Activated CD4-positive, alpha-beta T cell treated with anti-CD3 and anti-CD28 coated beads, Interleukin-2, amount 10 ng/mL, durations not matched to agents 7 days and 5 days (primary cell): ENCODE measurements around the gene PPP4R4. TPM values are rescaled to one million over a fixed set of nuclear protein-coding genes. Genes with fewer than 3 reads are reported as not detected.
"Not testable (repeated sequence)": the region's sequence is repeated elsewhere in the genome, so short reads cannot be mapped to it uniquely, and the experiment has no call there.

ENCODE experiments used
- CTCF ChIA-PET: fragments of 350-600 bp; sonication (Branson Sonifier 250); formaldehyde crosslinking; loops from one replicate; lab custom pipeline; 2021; ENCODE audit warnings: antibody characterized with exemption; lab: Charles Lee
- POLR2A ChIA-PET: fragments of 350-600 bp; sonication (Branson Sonifier 250); formaldehyde crosslinking; loops from one replicate; lab custom pipeline; 2021; ENCODE audit warnings: antibody characterized with exemption; lab: Charles Lee
- DNase-seq: peaks from one replicate; pipeline ENCODE4 v3.0.0-alpha.2; 2020
- H3K27ac Mint-ChIP-seq: one replicate; pipeline ENCODE4 v1.8.0; 2021; ENCODE audit warnings: mild to moderate bottlenecking, moderate library complexity, mixed read lengths
- H3K27me3 Mint-ChIP-seq: one replicate; pipeline ENCODE4 v1.8.0; 2021; ENCODE audit warnings: mixed read lengths
- H3K36me3 Mint-ChIP-seq: one replicate; pipeline ENCODE4 v1.8.0; 2021; ENCODE audit warnings: low read depth, mixed read lengths
- H3K4me1 Mint-ChIP-seq: one replicate; pipeline ENCODE4 v1.8.0; 2021; ENCODE audit warnings: mixed read lengths
- H3K4me3 Mint-ChIP-seq: one replicate; pipeline ENCODE4 v1.8.0; 2021; ENCODE audit warnings: mild to moderate bottlenecking, moderate library complexity, mixed read lengths
- H3K9me3 Mint-ChIP-seq: one replicate; pipeline ENCODE4 v1.8.0; 2021; ENCODE audit warnings: mixed read lengths
- total RNA-seq, 2 experiments: library from RNA; stranded (reverse); gene quantifications; one replicate each; pipeline ENCODE4 v1.2.3, GENCODE V29; 2021

The PPP4R4 gene
- total RNA-seq, 2 experiments from 2014 or later = 3.0 to 3.7 TPM

DNA sequence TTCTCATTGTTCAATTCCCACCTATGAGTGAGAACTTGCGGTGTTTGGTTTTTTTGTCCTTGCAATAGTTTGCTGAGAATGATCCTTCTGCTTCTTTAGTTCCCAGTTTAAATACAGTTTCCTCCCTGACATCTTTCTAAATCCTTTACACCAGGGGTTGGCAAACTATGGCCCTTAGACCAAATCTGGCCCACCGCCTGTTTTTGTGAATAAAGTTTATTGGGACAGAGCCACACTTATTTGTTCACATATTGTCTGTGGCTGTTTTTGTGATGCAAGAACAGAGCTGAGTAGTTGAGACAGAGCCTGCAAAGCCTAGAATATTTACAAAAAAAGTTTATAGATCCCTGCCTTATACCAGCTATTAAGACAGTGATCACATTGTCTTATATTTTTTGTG, 65.3 kb downstream of the PPP4R4 start:
- Mint-ChIP-seq H3K4me3 (no peak overlapping the region), H3K4me1 (peaks cover 8% of the 10 kb centered on the region), H3K27me3 (peaks cover 2% of the 10 kb centered on the region), H3K9me3 (no peaks in the 10 kb centered on the region), H3K27ac (no peak overlapping the region), H3K36me3 (no peaks in the 10 kb centered on the region)
- POLR2A ChIA-PET = no interaction called here
- CTCF ChIA-PET = no interaction called here
- DNase-seq = no peak

DNA sequence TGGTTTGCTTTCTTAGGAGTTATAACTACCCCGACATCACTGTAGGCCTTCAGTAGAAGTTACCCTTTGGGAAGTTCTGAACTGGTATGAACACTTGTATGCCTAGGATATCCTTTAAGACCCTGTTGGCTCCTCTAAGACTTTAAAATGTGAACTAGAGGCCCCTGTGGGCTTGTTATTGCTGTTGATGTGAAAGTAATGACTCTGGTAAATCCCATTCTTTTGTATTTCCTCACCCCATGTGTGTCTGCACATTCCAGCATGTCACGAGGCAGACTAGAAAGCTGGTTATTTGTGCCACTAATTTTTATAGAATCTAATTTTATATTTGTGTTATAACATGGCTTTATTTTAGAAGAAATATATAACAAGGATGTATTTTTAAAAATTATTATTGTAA, 70.1 kb downstream of the PPP4R4 start:
- no peak overlapping the region for H3K4me3 Mint-ChIP-seq
- POLR2A ChIA-PET = no interaction called here
- H3K4me1 Mint-ChIP-seq = no peaks in the 10 kb centered on the region
- H3K36me3 Mint-ChIP-seq = peaks cover 3% of the 10 kb centered on the region
- no peak for DNase-seq
- H3K9me3 Mint-ChIP-seq = no peaks in the 10 kb centered on the region
- H3K27ac Mint-ChIP-seq = no peak overlapping the region
- H3K27me3 Mint-ChIP-seq = peaks cover 4% of the 10 kb centered on the region
- CTCF ChIA-PET = no interaction called here

DNA sequence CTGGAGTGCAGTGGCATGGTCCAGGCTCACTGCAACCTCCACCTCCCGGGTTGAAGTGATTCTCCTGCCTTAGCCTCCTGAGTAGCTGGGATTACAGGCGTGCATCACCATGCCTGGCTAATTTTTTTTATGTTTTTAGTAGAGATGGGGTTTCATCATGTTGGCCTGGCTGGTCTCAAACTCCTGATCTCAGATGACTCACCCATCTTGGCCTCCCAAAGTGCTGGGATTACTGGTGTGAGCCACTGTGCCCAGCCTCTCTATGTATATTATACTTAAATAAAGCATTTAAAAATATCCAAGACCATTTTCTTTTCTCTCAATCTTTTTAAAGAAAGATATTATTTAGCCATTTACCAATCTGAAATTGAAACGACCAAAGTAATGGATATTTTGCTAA, 90.1 kb downstream of the PPP4R4 start:
- H3K4me3 Mint-ChIP-seq, H3K36me3 Mint-ChIP-seq, CTCF ChIA-PET, H3K4me1 Mint-ChIP-seq, H3K27ac Mint-ChIP-seq, H3K27me3 Mint-ChIP-seq, H3K9me3 Mint-ChIP-seq, POLR2A ChIA-PET, DNase-seq: not testable (repeated sequence)

DNA sequence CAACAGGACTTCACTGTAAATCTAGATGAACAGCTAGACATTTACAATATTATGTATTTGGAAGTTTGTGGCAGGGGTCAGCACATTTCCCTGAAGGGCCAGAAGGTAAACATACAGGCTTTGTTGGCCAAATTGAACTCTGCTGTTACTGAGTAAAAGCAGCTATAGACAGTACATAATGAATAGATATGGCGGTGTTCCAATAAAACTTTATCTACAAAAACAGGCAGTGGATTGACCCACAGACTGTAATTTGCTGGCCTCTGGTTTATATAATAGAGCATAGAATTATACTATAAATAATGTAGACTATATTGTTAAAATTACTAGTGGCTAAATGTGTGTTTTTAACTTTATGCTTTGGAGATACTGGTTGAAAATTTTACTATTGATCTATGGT, 93.2 kb downstream of the PPP4R4 start:
- ChIA-PET POLR2A (no interaction called here), CTCF (no interaction called here)
- H3K27ac Mint-ChIP-seq = no peak overlapping the region
- peaks cover 2% of the 10 kb centered on the region for H3K27me3 Mint-ChIP-seq
- no peaks in the 10 kb centered on the region for H3K36me3 Mint-ChIP-seq
- H3K4me3 Mint-ChIP-seq = no peak overlapping the region
- no peaks in the 10 kb centered on the region for H3K4me1 Mint-ChIP-seq
- DNase-seq = no peak
- peaks cover 2% of the 10 kb centered on the region for H3K9me3 Mint-ChIP-seq

DNA sequence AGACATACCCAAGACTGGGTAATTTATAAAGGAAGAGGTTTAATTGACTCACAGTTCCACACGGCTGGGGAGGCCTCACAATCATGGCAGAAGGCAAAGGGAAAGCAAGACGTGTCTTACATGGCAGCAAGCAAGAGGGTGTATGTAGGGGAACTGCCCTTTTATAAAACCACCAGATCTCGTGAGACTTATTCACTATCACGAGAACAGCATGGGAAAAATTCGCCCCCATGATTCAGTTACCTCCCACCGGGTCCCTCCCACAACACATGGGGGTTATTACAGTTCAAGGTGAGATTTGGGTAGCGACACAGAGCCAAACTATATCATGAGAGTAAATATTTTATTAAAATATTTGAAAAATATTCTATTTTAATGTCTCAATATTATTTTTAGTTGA, 94.5 kb downstream of the PPP4R4 start:
- CTCF ChIA-PET, H3K27me3 Mint-ChIP-seq, H3K4me1 Mint-ChIP-seq, H3K9me3 Mint-ChIP-seq, POLR2A ChIA-PET, DNase-seq, H3K4me3 Mint-ChIP-seq, H3K36me3 Mint-ChIP-seq, H3K27ac Mint-ChIP-seq: not testable (repeated sequence)

DNA sequence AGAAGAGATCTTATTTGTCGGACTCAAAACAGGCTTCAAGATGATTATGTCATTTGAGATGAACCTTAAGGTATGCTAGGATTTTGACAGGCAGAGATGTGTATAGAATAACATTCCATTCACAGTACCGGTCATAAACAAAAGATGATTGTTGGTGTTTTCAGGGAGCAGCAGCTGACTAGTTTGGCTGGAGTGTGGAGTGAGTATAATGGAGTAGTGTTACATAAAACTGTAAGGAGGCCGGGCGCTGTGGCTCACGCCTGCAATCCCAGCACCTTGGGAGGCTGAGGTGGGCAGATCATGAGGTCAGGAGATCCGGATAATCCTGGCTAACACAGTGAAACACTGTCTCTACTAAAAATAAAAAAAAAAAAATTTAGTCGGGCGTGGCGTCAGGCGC, 95.0 kb downstream of the PPP4R4 start:
- Mint-ChIP-seq H3K36me3 (no peaks in the 10 kb centered on the region), H3K9me3 (no peaks in the 10 kb centered on the region), H3K27ac (no peak overlapping the region), H3K4me3 (no peak overlapping the region), H3K4me1 (no peaks in the 10 kb centered on the region), H3K27me3 (peaks cover 2% of the 10 kb centered on the region)
- CTCF ChIA-PET = interaction anchor here (0.6 kb wide), 1 partner anchor 37 kb away, joined by 4 read pairs; no protein-coding TSS in a partner anchor
- no peak for DNase-seq
- POLR2A ChIA-PET = no interaction called here

DNA sequence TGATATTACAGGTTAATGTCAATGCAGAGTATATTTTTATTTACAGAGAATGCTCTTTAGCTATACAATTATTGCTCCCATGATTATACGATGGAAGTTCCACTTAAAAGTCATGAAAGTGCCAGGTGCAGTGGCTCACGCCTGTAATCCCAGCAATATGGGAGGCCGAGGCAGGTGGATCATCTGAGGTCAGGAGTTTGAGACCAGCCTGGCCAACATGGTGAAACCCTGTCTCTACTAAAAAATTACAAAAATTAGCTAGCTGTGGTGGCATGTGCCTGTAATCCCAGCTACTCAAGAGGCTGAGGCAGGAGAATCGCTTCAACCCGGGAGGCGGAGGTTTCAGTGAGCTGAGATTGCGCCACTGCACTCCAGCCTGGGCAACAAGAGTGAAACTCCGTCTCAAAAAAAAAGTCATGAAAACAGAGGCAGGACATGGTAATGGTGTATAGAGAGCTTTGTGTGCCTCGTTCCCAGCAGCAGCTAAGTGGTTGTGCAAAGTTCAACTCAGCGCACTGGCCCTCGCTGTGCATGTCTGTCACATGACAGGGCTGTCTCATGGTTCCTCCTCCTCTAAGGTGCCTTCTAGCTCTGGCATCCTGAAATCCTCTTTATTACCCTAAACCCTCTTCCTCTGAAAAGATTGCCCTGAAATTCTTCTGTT, 102.9 kb downstream of the PPP4R4 start:
- H3K27ac Mint-ChIP-seq, POLR2A ChIA-PET, DNase-seq, H3K36me3 Mint-ChIP-seq, CTCF ChIA-PET, H3K27me3 Mint-ChIP-seq, H3K9me3 Mint-ChIP-seq, H3K4me3 Mint-ChIP-seq, H3K4me1 Mint-ChIP-seq: not testable (repeated sequence)

DNA sequence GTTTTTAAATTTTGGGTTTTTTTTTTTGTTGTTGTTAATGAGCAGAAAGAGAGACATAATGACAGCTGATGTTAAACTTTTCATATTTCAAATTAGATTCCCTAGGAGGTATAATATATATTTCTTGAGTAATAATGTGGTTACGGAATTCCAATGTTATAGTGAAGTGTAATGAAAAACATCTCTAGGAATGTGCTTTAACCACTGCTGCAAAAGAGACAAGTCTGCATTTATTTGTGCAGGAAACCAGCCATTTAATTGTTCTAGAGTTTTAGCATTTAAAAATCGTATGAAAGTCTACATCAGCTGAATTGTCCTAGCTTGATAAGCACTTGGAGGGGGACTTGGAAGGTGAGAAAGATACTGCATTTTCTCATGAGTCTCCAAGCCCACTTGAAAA, 104.6 kb downstream of the PPP4R4 start:
- POLR2A ChIA-PET = no interaction called here
- H3K36me3 Mint-ChIP-seq = no peaks in the 10 kb centered on the region
- no peak overlapping the region for H3K27ac Mint-ChIP-seq
- no peaks in the 10 kb centered on the region for H3K9me3 Mint-ChIP-seq
- H3K4me3 Mint-ChIP-seq = no peak overlapping the region
- DNase-seq = no peak
- H3K27me3 Mint-ChIP-seq = no peaks in the 10 kb centered on the region
- CTCF ChIA-PET = no interaction called here
- no peaks in the 10 kb centered on the region for H3K4me1 Mint-ChIP-seq

DNA sequence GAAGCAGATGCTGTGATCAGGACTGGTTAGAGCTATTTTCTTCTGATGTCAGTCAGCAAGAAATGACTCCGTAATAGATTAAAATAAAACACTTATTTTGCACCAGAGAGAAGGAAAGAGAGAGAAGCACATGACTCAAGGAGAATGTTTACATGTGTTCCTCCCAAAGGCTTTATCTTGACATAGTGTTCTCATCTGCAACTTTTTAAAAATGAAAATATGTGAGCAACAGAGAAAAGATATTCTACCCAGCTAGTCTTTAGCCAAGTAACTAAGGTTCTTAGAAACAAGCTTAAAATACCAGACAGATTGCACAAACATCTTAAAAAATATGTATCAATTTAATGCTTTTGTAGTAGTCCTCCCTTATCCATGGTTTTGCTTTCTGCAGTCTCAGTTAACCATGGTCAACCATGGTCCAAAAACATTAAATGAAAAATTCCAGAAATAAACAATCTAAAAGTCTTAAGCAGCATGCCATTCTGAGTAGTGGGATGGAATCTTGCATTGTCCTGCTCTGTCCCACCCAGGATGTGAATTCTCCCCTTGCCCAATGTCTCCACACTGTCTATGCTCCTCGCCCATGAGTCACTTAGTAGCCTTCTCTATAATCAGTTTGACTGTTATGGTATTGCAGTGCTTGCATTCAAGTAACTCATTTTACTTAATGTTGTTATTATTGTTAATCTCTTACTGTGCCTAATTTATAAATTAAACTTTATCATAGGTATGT, 109.0 kb downstream of the PPP4R4 start:
- no peaks in the 10 kb centered on the region for H3K36me3 Mint-ChIP-seq
- no peak overlapping the region for H3K27ac Mint-ChIP-seq
- peaks cover 4% of the 10 kb centered on the region for H3K9me3 Mint-ChIP-seq
- H3K4me3 Mint-ChIP-seq = no peak overlapping the region
- POLR2A ChIA-PET = no interaction called here
- H3K27me3 Mint-ChIP-seq = no peaks in the 10 kb centered on the region
- no peak for DNase-seq
- CTCF ChIA-PET = no interaction called here
- H3K4me1 Mint-ChIP-seq = peaks cover 7% of the 10 kb centered on the region

DNA sequence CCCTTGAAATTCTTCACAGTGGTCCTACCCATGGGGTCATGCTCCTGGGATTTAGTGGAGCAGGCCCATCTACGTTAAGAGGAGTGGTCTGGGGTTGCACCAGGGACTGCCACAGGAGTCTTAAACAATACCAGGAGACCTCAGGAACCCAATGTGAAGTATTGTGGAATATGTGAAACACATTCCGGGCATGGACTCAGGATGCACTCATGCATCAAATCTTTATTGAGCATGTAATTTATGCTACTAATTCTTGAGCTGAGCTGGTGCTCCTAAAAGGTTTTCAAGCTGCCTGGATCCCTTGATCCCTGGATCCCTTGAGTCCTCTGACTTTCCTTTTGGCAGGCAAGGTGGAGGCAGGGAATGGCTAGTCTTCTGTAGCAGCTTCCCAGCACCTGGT, 110.1 kb downstream of the PPP4R4 start:
- H3K9me3 Mint-ChIP-seq = peaks cover 4% of the 10 kb centered on the region
- no peak overlapping the region for H3K4me3 Mint-ChIP-seq
- peaks cover 7% of the 10 kb centered on the region for H3K4me1 Mint-ChIP-seq
- no peak for DNase-seq
- H3K27ac Mint-ChIP-seq = no peak overlapping the region
- CTCF ChIA-PET = no interaction called here
- no peaks in the 10 kb centered on the region for H3K27me3 Mint-ChIP-seq
- no peaks in the 10 kb centered on the region for H3K36me3 Mint-ChIP-seq
- POLR2A ChIA-PET = no interaction called here

DNA sequence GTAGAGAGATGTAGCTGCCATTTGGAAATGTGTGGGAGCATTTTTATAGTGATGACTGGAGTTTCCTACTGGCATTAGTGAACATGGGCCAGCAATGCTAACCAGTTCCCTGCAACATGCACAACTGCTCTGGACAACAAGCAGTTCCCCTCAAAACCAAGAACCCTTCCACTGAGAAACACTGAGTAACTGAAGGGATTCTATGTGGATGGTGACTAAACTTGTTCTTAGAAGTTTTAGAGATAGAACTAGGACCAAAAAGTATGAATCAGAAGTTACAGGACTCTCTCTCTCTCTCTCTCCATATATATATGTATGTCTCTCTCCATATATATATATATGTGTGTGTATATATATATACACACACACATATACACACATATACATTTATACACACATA, 111.0 kb downstream of the PPP4R4 start:
- H3K27me3 Mint-ChIP-seq = no peaks in the 10 kb centered on the region
- H3K4me1 Mint-ChIP-seq = peaks cover 7% of the 10 kb centered on the region
- H3K27ac Mint-ChIP-seq = no peak overlapping the region
- no peaks in the 10 kb centered on the region for H3K36me3 Mint-ChIP-seq
- ChIA-PET POLR2A (no interaction called here), CTCF (no interaction called here)
- no peak overlapping the region for H3K4me3 Mint-ChIP-seq
- DNase-seq = no peak
- H3K9me3 Mint-ChIP-seq = peaks cover 4% of the 10 kb centered on the region

DNA sequence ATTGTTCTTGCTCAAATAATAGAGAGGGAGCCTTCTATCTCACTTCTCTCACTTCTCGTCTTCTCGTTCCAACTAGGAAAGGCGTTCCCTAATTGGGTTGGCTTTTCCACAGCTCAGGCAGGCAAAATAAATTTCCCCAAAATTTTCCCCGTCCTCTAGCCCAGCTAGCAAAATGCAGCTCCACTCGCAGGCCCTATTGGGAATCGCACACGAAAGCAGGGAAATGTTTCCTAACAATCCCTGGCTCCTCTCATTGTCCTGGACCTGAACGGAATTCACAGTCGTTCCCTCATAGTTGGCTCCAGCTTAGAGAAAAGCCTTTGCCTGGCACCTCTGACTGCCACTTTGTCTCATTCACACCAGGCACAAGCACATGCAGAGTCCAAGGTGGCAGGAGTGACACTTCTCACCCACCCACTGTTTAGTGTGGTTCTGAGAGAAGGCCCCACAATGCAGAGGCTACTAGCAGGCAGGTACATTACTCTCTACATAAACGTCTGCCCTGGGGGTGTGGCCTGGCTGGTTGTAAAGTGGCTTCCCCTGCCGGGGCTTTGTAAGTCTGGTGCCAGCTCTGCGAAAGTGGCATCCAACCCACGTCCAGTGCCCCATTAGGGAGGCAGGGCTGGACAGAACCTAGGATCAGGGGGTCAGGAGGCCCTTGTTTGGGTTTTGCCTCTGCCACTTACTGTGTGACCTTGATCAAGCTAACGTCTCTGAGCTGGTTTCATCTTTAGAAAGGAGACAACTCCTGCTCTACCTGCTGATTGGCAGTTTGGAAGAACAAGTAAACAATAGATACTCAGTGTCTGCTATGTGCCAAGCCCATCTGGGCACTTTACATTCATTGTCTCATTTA, 114.7 kb downstream of the PPP4R4 start:
- Mint-ChIP-seq H3K4me1 (peaks cover 7% of the 10 kb centered on the region), H3K27ac (no peak overlapping the region), H3K36me3 (no peaks in the 10 kb centered on the region), H3K9me3 (peaks cover 4% of the 10 kb centered on the region), H3K4me3 (no peak overlapping the region), H3K27me3 (no peaks in the 10 kb centered on the region)
- POLR2A ChIA-PET = no interaction called here
- CTCF ChIA-PET = no interaction called here
- DNase-seq = no peak

DNA sequence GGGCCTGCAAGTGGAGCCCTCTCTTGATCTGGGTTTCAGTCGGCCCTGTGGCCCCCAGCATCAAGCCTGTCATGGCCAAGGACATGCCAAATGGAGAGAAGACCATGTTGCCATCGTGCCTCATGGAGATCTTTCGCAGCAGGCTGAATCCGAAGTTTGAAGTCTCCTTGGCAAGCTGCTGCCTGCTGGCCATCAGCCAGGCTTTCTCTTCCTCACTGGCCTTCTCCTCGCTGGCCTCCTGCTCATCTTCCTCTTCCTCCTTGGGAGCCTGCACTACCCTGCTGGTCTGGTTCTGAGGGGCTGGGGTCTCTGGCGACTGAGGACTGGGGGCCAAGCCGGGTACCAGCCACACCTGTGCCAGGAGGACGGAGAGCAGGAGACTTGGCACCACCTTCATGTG, 116.1 kb downstream of the PPP4R4 start:
- POLR2A ChIA-PET = no interaction called here
- Mint-ChIP-seq H3K4me1 (peaks cover 7% of the 10 kb centered on the region), H3K27ac (no peak overlapping the region), H3K4me3 (no peak overlapping the region), H3K9me3 (peaks cover 4% of the 10 kb centered on the region), H3K27me3 (no peaks in the 10 kb centered on the region), H3K36me3 (no peaks in the 10 kb centered on the region)
- CTCF ChIA-PET = no interaction called here
- no peak for DNase-seq
